Hepatocyte (in vitro differentiated cells): ENCODE results near the gene KCNJ16. TPM values are rescaled to one million over a fixed set of nuclear protein-coding genes. Genes with fewer than 3 reads are reported as not detected.
A peak's percentile ranks its signal among the peaks of the same experiment; 100 is the strongest.

ENCODE experiments used
- DNase-seq: peaks from one replicate; pipeline ENCODE4 v3.0.0-alpha.2; 2016; ENCODE audit warnings: low spot score
- H2AFZ ChIP-seq: fragments of 200-600 bp; sonication (generic); 2 replicates; pipeline ENCODE4 v1.6.0; 2016; ENCODE audit warnings: antibody characterized with exemption, mild to moderate bottlenecking
- H3K27ac ChIP-seq: fragments of 200-600 bp; sonication (generic); 2 replicates; pipeline ENCODE4 v1.5.1; 2016; ENCODE audit warnings: mild to moderate bottlenecking
- H3K27me3 ChIP-seq: fragments of 200-600 bp; sonication (generic); 2 replicates; pipeline ENCODE4 v1.6.1; 2016
- H3K36me3 ChIP-seq: fragments of 200-600 bp; sonication (generic); replicated peaks from 2 replicates; pipeline ENCODE4 v1.5.1; 2016; ENCODE audit warnings: low read depth; ENCODE audit not compliant: insufficient read depth
- H3K4me1 ChIP-seq: fragments of 200-600 bp; sonication (generic); 2 replicates; pipeline ENCODE4 v1.5.1; 2016; ENCODE audit warnings: mild to moderate bottlenecking, moderate library complexity; ENCODE audit not compliant: insufficient read depth
- H3K4me2 ChIP-seq: fragments of 200-600 bp; sonication (generic); 2 replicates; pipeline ENCODE4 v1.6.0; 2016
- H3K4me3 ChIP-seq: fragments of 200-600 bp; sonication (generic); 2 replicates; pipeline ENCODE4 v1.5.1; 2016; ENCODE audit warnings: mild to moderate bottlenecking
- H3K79me2 ChIP-seq: fragments of 200-600 bp; sonication (generic); 2 replicates; pipeline ENCODE4 v1.6.0; 2017; ENCODE audit warnings: mild to moderate bottlenecking
- H3K9me2 ChIP-seq: fragments of 200-600 bp; sonication (generic); replicated peaks from 2 replicates; pipeline ENCODE4 v1.6.0; 2017; ENCODE audit warnings: mild to moderate bottlenecking; ENCODE audit not compliant: insufficient read depth
- H3K9me3 ChIP-seq: fragments of 200-600 bp; sonication (generic); 2 replicates; pipeline ENCODE4 v1.5.1; 2016; ENCODE audit warnings: low read depth, mild to moderate bottlenecking
- H4K20me1 ChIP-seq: fragments of 200-600 bp; sonication (generic); 2 replicates; pipeline ENCODE4 v1.6.0; 2016; ENCODE audit warnings: mild to moderate bottlenecking; ENCODE audit not compliant: insufficient read depth, poor library complexity, severe bottlenecking
- EZH2 ChIP-seq: fragments of 200-600 bp; sonication (generic); IDR thresholded peaks from 2 replicates; pipeline ENCODE4 v1.6.1; 2016; ENCODE audit warnings: antibody characterized with exemption, mild to moderate bottlenecking, borderline replicate concordance
- EZH2phosphoT487 ChIP-seq: fragments of 200-600 bp; sonication (generic); IDR thresholded peaks from one replicate; pipeline ENCODE4 v1.6.1; 2018; ENCODE audit warnings: antibody characterized with exemption, mild to moderate bottlenecking, low read depth, moderate library complexity; ENCODE audit not compliant: unreplicated experiment, severe bottlenecking
- WGBS: methylation state at CpG from one replicate; pipeline ENCODE4 v1.1.6; 2016; ENCODE audit warnings: low lambda C conversion rate; ENCODE audit errors: missing lambda C conversion rate; 5-methylcytosine and 5-hydroxymethylcytosine counted together
- polyA plus RNA-seq: library from polyadenylated mRNA; unstranded; fragments of >200 nt; fragmentation: Nextera tagmentation; extraction: Ambion mirVana; gene quantifications from 2 replicates; pipeline ENCODE4 v1.2.1, GENCODE V29; 2016
- total RNA-seq: library from RNA; depleted of rRNA; stranded (reverse); fragments of >200 nt; gene quantifications from 2 replicates; pipeline ENCODE4 v1.2.3, GENCODE V29; 2014
- TF ChIP-seq, protein P1 (sequence below): fragments of 200-600 bp; sonication (generic); IDR thresholded peaks from 2 replicates; pipeline ENCODE4 v1.5.1; 2016; ENCODE audit warnings: antibody characterized with exemption, mild to moderate bottlenecking; ENCODE audit not compliant: poor library complexity

The KCNJ16 gene
- total and polyA plus RNA-seq, 2 experiments from 2014 or later: 2.7 to 40.6 TPM

- Histone ChIP-seq H3K9me2 (no peaks in the 10 kb centered on the region), H3K27ac (peak overlapping the region; percentile 21), H2AFZ (no peak overlapping the region), H3K27me3 (no peaks in the 10 kb centered on the region), H3K36me3 (no peaks in the 10 kb centered on the region), H3K4me2 (no peak overlapping the region), H4K20me1 (no peaks in the 10 kb centered on the region), H3K79me2 (peaks cover 2% of the 10 kb centered on the region), H3K4me3 (no peak overlapping the region), H3K4me1 (peaks cover 14% of the 10 kb centered on the region), H3K9me3 (no peaks in the 10 kb centered on the region)
- 19% methylated on average over 1 of the region's 1 CpG for WGBS
- DNase-seq: no peak
- TF ChIP-seq EZH2phosphoT487 (no peak), EZH2 (no peak)
- TF ChIP-seq, protein P1, sequence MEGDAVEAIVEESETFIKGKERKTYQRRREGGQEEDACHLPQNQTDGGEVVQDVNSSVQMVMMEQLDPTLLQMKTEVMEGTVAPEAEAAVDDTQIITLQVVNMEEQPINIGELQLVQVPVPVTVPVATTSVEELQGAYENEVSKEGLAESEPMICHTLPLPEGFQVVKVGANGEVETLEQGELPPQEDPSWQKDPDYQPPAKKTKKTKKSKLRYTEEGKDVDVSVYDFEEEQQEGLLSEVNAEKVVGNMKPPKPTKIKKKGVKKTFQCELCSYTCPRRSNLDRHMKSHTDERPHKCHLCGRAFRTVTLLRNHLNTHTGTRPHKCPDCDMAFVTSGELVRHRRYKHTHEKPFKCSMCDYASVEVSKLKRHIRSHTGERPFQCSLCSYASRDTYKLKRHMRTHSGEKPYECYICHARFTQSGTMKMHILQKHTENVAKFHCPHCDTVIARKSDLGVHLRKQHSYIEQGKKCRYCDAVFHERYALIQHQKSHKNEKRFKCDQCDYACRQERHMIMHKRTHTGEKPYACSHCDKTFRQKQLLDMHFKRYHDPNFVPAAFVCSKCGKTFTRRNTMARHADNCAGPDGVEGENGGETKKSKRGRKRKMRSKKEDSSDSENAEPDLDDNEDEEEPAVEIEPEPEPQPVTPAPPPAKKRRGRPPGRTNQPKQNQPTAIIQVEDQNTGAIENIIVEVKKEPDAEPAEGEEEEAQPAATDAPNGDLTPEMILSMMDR: no peak
These were observed 16.7 kb downstream of the KCNJ16 start for GRCh38 chr17:70091696-70092095.

DNA sequence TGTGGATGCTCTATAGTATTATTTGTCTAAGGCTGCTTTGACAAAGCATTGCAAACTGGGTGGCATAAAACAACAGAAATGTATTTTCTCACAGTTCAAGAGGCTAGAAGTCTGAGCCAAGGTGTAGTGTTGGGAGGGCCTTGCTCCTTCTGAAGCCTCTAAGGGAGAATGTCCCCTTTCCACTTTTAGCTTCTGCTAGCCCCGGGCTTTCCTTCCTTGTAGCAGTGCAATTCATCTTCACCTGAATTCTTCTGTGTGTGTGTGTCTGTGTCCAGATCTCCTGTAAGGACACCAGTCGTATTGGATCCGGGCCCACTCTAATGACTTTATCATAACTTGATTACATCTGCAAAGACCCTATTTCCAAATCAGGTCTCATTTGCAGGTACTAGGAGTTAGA lies 18.1 kb downstream of the KCNJ16 start:
- Histone ChIP-seq H3K27ac (no peak overlapping the region), H3K36me3 (no peaks in the 10 kb centered on the region), H3K9me2 (no peaks in the 10 kb centered on the region), H2AFZ (no peak overlapping the region), H3K4me3 (no peak overlapping the region), H3K4me1 (peaks cover 14% of the 10 kb centered on the region), H3K27me3 (no peaks in the 10 kb centered on the region), H3K4me2 (no peak overlapping the region), H3K79me2 (peaks cover 2% of the 10 kb centered on the region), H4K20me1 (no peaks in the 10 kb centered on the region), H3K9me3 (no peaks in the 10 kb centered on the region)
- no peak for DNase-seq
- WGBS: 82% methylated on average over 3 of the region's 3 CpGs
- TF ChIP-seq EZH2phosphoT487 (no peak), EZH2 (no peak)
- TF ChIP-seq, protein P1: no peak

DNA sequence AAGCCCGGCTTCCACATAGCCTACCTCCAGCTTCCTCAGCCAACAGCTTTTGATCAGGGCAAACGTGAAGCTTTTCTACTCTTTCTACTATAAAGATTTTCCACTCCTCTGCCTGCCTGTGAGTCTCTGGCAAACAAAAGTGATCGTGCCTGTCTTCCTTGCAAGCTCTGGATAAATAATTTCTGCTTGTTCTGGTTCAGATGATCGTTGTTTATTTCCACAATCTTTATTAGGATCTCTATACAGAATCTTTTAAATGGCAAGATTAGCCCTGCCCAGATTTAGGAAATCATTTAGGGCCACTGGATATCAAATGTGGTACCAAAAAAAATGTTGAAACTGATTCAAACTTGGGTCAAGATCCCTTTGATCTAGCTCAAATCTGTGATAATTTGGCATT lies 20.4 kb downstream of the KCNJ16 start:
- Histone ChIP-seq H2AFZ (no peak overlapping the region), H3K4me2 (no peak overlapping the region), H3K9me3 (no peaks in the 10 kb centered on the region), H4K20me1 (no peaks in the 10 kb centered on the region), H3K4me3 (no peak overlapping the region), H3K36me3 (no peaks in the 10 kb centered on the region), H3K79me2 (peaks cover 2% of the 10 kb centered on the region), H3K4me1 (peaks cover 9% of the 10 kb centered on the region), H3K27me3 (no peaks in the 10 kb centered on the region), H3K9me2 (no peaks in the 10 kb centered on the region), H3K27ac (no peak overlapping the region)
- TF ChIP-seq EZH2phosphoT487 (no peak), EZH2 (no peak)
- TF ChIP-seq, protein P1: no peak
- no peak for DNase-seq
- 75% methylated on average over 4 of the region's 4 CpGs for WGBS

- no peaks in the 10 kb centered on the region for H4K20me1 ChIP-seq
- no peak for DNase-seq
- no peak overlapping the region for H3K27ac ChIP-seq
- peaks cover 3% of the 10 kb centered on the region for H3K4me1 ChIP-seq
- no peak for TF ChIP-seq EZH2phosphoT487
- TF ChIP-seq, protein P1: no peak
- no peak for TF ChIP-seq EZH2
- H3K4me3 ChIP-seq: no peak overlapping the region
- H3K36me3 ChIP-seq: no peaks in the 10 kb centered on the region
- no peaks in the 10 kb centered on the region for H3K27me3 ChIP-seq
- H3K79me2 ChIP-seq: peaks cover 2% of the 10 kb centered on the region
- H3K4me2 ChIP-seq: no peak overlapping the region
- no peaks in the 10 kb centered on the region for H3K9me3 ChIP-seq
- no peak overlapping the region for H2AFZ ChIP-seq
- WGBS: 70% methylated on average over 8 of the region's 8 CpGs
- no peaks in the 10 kb centered on the region for H3K9me2 ChIP-seq
These were observed 21.8 kb downstream of the KCNJ16 start for GRCh38 chr17:70096861-70097260.
